Islet of Langerhans (tissue), 1 donor: ENCODE measurements around the gene TOP3A.
"Not testable (repeated sequence)": the region's sequence is repeated elsewhere in the genome, so short reads cannot be mapped to it uniquely, and the experiment has no call there.

Experiments
- FAIRE-seq: peaks from one replicate; lab custom pipeline; 2011; peaks lifted over from hg19 to GRCh38; lab: Jason Lieb, UNC

The TOP3A gene

GRCh38 chr17:18324140-18325050 lies 9.6 kb upstream of the TOP3A start:
- no peak for FAIRE-seq

- no peak for FAIRE-seq
These were observed 8.8 kb upstream of the TOP3A start for GRCh38 chr17:18323507-18324139.

GRCh38 chr17:18323007-18323406 lies 8.2 kb upstream of the TOP3A start:
- FAIRE-seq: no peak

- FAIRE-seq: no peak
These were observed 7.7 kb upstream of the TOP3A start for GRCh38 chr17:18322522-18322921.

GRCh38 chr17:18321309-18321708 lies 6.5 kb upstream of the TOP3A start:
- FAIRE-seq: no peak

- no peak for FAIRE-seq
These were observed 5.5 kb upstream of the TOP3A start for GRCh38 chr17:18320301-18320700.

- FAIRE-seq: no peak
These were observed 4.9 kb upstream of the TOP3A start for GRCh38 chr17:18319604-18320256.

- FAIRE-seq: no peak
These were observed 4.1 kb upstream of the TOP3A start for GRCh38 chr17:18318771-18319450.

GRCh38 chr17:18318117-18318516 lies 3.3 kb upstream of the TOP3A start:
- no peak for FAIRE-seq

GRCh38 chr17:18315961-18316360 lies 1.2 kb upstream of the TOP3A start:
- FAIRE-seq: no peak

GRCh38 chr17:18315562-18315922 lies 748 bp upstream of the TOP3A start:
- no peak for FAIRE-seq

GRCh38 chr17:18314059-18314730 lies 599 bp downstream of the TOP3A start:
- FAIRE-seq: no peak

- no peak for FAIRE-seq
These were observed 5.6 kb downstream of the TOP3A start for GRCh38 chr17:18309202-18309601.

GRCh38 chr17:18303206-18303605 lies 11.6 kb downstream of the TOP3A start:
- not testable (repeated sequence) for FAIRE-seq

- no peak for FAIRE-seq
These were observed 13.9 kb downstream of the TOP3A start for GRCh38 chr17:18300725-18301480.

GRCh38 chr17:18298061-18298460 lies 16.7 kb downstream of the TOP3A start:
- not testable (repeated sequence) for FAIRE-seq

- no peak for FAIRE-seq
These were observed 22.9 kb downstream of the TOP3A start for GRCh38 chr17:18291718-18292540.

- FAIRE-seq: no peak
These were observed 29.5 kb downstream of the TOP3A start for GRCh38 chr17:18285296-18285695.

- no peak for FAIRE-seq
These were observed 33.0 kb downstream of the TOP3A start for GRCh38 chr17:18281788-18282187.

- FAIRE-seq: no peak
These were observed 33.9 kb downstream of the TOP3A start for GRCh38 chr17:18280766-18281371.
